HepG2 (cell line): ENCODE measurements around the gene GAS1.

Experiments used
- HMGXB3 ChIP-seq: sonication (generic); formaldehyde crosslinking; IDR thresholded peaks from 2 replicates; pipeline ENCODE4 v1.4.0; 2020; ENCODE audit warnings: missing genetic modification reagents, borderline replicate concordance
- KDM1A ChIP-seq: IDR thresholded peaks from 2 replicates; pipeline ENCODE4 v1.6.1; 2016; ENCODE audit warnings: missing compliant biosample characterization
- POLR2A ChIP-seq, 2 experiments: IDR thresholded peaks; 2 replicates each; pipeline ENCODE4 v1.6.1; 2011; ENCODE audit warnings: low read depth in 2 of 2, low read length in 2 of 2, mild to moderate bottlenecking in 1 of 2, moderate library complexity in 1 of 2; ENCODE audit not compliant: insufficient read depth in 1 of 2
- ZBTB25 ChIP-seq: IDR thresholded peaks from 2 replicates; pipeline ENCODE4 v1.6.1; 2018; ENCODE audit warnings: missing genetic modification reagents
- ZNF274 ChIP-seq: sonication (generic); formaldehyde crosslinking; IDR thresholded peaks from 2 replicates; pipeline ENCODE4 v1.5.1; 2020; ENCODE audit warnings: mild to moderate bottlenecking, missing genetic modification reagents

GRCh38 chr9:86902586-86902985 is 44.7 kb downstream of the GAS1 start:
- TF ChIP-seq HMGXB3 (CRISPR knock-in tag), result no peak
- TF ChIP-seq ZNF274 (CRISPR knock-in tag), result no peak
- no peak for TF ChIP-seq POLR2A (IDR thresholded peaks at IDR 0.05; ENCODE audit: insufficient read depth in 1 of 2, low read depth in 2 of 2, low read length in 2 of 2)
- no peak for TF ChIP-seq ZBTB25 (CRISPR knock-in tag)
- TF ChIP-seq KDM1A (CRISPR knock-in tag), result no peak
